G401 (cell line): ENCODE data around the gene NEUROD6. TPM values are rescaled to one million over a fixed set of nuclear protein-coding genes. Genes with fewer than 3 reads are reported as not detected.

Source experiments
- DNase-seq: peaks from one replicate; pipeline ENCODE4 v3.0.0-alpha.2; 2015; ENCODE audit warnings: low spot score
- in situ Hi-C: cut with HindIII; loops from 2 replicates; pipeline ENCODE4 v1.10.0; 2016; ENCODE audit warnings: low sequenced_read_pairs, mixed read lengths
- total RNA-seq: library from RNA; depleted of rRNA; stranded (reverse); fragments of >200 nt; shearing (Covaris generic); gene quantifications from 2 replicates; pipeline ENCODE4 v1.2.3, GENCODE V29; 2014; rRNA removed

Gene NEUROD6
- total RNA-seq = not detected in 2 replicates

DNA sequence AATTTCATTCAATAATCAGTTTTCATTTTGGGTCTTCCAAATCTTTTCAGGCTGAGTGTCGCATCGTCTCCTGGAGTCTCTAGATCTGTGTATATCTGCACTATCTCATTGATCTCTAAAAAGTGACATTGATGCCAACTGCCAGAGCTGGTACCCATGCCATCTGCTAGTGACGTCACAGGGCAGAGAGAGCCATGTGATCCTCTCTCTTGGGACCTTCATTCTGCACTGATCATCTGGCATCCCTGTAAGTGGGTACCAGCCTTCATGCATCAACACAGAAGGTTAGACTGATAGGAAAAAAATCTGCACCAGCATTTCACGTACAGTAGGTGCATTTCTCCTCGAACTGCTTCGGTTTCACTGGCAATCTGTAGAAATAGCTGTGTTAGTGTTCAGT is at the start of gene NEUROD6:
Gene NEUROD6 (minus strand): TSS at position 124 of the 400 bp plus-strand sequence. CDS start 1,458 bp downstream, outside the sequence.
- in situ Hi-C loops = no loop called here
- peak; percentile 53 for DNase-seq

DNA sequence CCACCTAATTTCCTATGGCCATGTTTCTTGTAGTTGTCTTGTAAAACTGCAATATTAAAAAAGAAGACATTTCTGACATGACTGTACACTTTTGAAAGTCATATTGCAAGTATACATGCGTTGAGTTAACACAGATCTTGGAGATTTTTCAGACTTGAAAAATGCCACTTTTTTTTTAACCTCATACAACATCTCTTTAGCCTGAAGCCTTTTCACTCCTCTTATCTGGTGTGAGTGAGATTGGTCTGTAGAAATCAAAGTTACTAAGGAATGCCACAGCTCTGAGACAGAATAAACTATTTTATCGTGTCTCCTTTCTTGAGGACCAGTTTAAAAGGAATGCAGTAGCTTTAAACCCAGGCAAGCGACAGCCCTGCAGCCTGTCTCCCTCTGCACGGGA is 43.9 kb upstream of the NEUROD6 start:
- no peak for DNase-seq
- in situ Hi-C loops = no loop called here

DNA sequence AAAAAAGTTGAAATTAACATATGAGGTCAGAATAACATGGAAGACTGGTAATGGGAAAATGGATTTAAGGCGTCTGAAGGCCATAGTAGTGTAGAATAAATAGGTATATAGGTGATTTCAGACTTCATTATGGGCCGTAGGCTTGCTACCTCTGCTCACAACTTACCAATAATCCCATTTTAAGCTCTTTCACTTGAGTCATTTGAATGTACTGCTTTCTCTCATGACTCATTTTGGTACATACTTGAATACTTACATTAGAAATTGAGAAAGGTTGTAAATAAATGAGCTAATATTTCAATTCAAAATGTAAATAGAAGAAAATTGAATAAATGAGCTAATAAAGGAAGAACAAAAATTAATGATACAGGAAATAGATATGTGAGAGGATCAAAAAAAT is 42.2 kb upstream of the NEUROD6 start:
- in situ Hi-C loops = no loop called here
- no peak for DNase-seq

DNA sequence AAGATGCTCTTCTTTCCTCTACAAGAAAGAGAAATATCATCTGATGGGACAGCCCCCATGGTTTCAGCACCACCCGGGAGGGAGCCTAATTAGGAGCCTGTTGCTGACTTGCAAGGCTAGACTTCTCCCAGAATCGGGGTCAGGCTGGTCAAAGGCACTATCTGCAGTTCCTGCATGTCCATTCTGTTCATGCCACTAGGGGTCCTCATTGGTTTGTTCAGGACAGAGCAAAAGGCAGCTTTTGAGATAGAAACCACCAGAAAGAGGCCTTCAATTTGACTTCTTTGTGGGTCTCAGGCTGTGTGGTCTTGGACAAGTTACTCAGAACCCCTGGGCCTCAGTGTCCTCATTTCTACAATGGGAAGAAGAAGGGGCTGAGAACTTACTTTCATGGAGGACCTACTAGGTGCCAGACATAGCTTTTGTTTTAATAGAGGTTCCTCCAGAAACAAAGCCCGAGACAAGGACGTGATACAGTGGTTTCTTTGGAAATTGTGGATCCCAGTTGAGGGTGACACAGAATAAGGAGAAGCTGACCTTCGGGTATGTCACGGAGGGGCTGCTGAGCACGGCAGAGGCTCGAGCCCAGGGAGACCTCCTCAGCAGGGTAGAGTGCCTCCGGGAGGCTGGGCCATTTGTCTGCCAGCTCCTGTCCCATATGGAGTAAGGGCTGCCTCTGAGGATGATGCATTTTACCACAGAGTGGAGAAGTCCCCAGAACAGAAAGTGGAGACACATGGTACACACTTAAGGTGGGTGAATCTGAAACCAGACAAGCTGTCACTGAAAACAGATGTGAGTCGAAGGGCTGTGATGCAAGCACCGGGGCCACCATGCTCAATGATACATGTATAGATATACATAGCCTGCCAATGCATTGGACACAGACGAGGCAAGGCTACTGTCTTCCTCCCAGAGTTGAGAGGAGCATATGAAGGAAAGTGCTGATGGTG is 33.1 kb upstream of the NEUROD6 start:
- in situ Hi-C loops = no loop called here
- DNase-seq = peak; percentile 27

DNA sequence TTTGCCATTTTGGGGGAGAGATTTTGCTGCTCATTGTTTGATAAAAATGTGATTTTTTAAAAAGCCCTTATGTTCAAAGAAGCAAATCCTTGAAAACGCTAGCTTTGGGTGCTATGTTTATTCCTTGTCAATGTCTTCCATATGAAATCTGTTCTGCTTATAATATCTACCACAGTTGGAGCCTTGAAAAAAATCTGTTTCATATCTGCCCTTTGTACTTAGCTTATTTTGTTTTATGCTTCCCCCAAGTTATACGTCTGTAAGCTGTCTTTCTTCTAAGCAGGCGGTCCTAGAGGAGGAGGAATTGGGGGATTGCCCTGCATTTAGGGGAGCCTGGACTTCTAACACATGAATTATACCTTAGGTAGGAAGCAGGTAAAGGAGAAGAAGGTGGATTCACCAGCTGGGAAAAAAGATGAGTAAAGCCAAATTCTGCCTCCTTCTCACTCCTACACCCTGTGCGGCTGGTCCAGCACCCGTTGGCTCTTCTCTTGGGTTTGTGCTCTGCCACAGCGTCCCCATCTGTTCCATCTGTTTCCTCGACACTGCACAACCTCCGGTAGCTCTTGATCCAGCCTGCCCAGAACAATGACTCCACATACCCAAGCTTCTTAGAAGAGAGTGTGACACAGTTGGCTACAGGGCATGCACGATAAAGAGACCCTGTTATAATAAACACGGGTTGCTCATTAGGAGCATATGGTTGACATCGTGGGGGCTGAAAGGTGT is 31.9 kb upstream of the NEUROD6 start:
- in situ Hi-C loops = no loop called here
- DNase-seq = peak; percentile 37

DNA sequence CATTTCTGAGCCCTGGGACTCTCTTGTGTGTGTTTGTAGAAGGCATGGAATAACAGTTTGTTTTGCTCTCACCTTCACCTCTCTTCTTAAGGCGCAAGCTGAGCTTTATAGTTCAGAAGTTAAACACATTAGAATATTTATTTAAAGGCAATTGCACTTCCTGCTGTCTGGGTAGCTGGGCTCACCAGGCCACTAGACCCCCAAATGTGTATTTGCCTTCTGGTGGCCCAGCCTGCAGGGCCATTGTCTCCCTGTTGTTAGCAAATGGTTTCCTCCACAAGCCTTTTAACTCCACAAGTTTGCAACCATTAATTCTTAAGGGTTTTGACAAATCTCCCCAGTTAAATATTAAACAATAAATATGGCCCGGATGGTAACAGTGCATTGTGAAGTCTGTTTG is 31.1 kb upstream of the NEUROD6 start:
- DNase-seq = no peak
- in situ Hi-C loops = no loop called here

DNA sequence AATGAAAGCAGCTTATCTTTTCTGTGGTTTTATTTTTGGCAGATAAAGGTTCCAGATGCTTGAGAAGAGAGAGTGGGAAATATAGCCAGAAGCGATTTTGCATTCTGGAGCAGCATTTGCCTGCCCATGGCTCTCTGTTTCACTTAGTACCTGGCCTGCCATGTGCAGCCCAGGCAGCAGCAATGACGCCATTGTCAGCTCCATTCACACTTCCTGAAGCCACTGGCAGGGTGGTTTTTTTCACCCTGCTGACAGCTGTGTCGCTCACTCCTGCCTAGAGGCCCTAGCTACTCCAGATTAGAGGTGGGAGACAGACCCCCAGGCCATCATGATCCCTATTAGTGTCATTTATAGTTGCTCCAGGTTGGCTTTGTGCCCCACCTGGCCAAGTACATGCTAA is 30.1 kb upstream of the NEUROD6 start:
- in situ Hi-C loops = no loop called here
- no peak for DNase-seq

GRCh38 chr7:31368620-31369019 is 28.1 kb upstream of the NEUROD6 start:
- DNase-seq = no peak
- in situ Hi-C loops = no loop called here

DNA sequence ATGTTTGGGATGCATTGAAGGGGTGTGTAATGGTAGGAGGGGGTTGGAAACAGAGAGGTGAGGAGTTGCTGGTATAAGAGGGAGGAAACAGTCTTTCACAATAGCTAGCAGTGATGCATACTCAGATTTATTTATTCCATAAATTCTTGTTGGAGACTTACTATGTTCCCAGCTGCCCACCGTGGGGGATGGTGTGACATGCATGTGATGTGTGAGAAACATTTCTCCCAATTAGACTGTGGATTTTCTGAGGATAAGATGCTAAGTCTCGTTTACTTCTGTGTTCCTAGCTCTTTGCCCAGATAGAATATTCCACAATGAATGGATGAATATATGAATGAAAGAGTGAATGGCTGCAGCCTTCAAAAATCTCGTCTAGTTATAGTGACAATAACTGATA is 23.0 kb upstream of the NEUROD6 start:
- no peak for DNase-seq
- in situ Hi-C loops = no loop called here

DNA sequence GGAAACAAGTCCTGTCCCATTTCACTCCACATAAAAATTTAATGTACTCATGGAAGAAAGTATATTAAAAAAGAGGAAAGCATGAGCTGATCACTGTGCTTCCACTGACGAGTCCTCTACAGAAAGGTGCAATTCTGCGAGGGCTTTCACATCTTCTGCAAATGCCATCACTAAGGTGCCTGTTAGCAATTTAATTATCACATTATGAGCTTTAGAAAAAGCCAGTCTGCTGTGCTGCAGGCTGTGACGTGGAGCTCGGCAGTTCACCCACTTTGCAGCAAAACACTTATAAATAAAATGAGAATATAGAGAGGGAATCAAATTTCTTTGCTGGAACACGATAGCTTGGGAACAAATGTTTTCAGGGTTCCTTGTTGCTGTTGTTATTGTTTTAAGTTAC is 22.5 kb upstream of the NEUROD6 start:
- no peak for DNase-seq
- in situ Hi-C loops = no loop called here

DNA sequence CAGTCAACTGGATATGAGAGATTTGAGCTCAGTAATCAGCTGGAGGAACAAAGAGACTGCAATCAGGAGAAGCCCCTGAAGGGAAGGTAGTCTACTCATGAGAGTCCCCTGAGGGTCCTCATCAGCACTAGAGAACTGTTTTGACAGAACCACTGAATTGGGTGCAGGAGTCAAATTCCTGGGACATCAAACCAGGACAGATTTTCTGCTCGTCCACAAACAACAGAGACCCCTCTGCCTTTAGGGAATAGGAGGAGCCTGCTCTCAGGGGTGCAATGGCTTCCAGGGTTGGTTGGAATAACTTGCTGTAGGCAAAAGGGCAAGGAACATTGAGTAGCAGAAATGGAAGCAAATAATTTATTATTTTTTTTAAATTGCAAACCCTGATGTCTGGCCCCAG is 21.9 kb upstream of the NEUROD6 start:
- in situ Hi-C loops = no loop called here

DNA sequence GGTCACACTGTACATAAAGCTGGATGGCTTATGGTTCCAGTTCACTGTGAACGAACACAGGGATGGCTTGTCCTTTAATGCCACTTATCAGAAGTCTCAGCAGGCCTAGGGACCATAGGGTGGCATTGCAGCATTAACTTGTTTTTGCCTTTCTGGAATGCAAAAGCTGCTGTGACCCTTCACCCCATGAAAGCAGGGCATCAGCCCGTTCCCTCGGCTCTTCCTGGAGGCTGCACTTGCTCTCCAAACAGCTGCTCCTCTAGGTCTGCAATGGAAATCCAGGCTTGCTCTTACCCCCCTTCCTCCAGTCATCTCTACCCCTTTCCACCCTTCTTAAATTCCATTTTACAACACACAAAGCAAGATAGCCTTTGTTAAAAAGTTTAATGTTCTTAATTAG is 17.9 kb upstream of the NEUROD6 start:
- no peak for DNase-seq

More for the DNA sequence above, 21.9 kb upstream of the NEUROD6 start:
- DNase-seq = no peak

GRCh38 chr7:31345421-31345820 is 4.9 kb upstream of the NEUROD6 start:
- in situ Hi-C loops = no loop called here
- DNase-seq = no peak

More for the DNA sequence above, 17.9 kb upstream of the NEUROD6 start:
- in situ Hi-C loops = no loop called here

DNA sequence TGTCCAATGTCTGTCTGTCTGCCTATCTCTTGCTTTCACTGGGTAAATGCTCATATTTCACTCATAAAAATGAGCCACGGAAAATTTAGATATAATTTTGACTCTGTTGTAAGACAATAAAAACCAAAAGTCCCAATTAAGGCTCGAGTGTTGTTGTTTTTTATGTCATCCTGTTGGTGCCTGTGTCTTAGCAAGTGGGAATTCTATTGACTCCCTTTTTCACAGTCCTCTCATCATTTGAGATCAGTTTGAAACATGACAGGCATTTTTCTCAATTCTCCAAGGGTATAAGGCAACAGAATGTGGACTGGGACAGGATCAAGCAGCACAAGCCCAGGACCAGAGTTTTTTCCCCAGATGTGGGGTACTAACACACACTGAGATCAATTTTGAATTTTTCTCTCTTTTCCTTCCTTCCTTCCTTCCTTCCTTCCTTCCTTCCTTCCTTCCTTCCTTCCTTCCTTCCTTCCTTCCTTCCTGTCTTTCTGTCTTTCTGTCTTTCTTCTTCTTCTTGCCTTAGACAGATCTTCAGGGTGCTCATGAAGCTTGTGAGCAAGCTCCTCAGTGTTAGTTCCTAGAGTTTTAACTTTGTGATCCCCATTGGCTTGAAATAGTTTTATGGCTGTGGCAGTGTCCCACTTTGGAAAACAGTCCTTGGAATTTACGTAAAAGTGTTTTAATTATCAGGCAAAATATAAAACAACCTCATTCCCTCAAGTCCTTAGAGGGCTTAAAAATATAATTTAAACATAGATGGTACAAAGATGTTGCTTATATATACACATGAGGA is 3.2 kb upstream of the NEUROD6 start:
- DNase-seq = no peak
- in situ Hi-C loops = no loop called here

- no peak for DNase-seq
- in situ Hi-C loops = no loop called here
Measured at GRCh38 chr7:31341141-31341540, 615 bp upstream of the NEUROD6 start.

GRCh38 chr7:31340051-31340450 is 475 bp downstream of the NEUROD6 start:
- in situ Hi-C loops = no loop called here
- peak; percentile 33 for DNase-seq

GRCh38 chr7:31338706-31339105 is 1.8 kb downstream of the NEUROD6 start:
- no peak for DNase-seq
- in situ Hi-C loops = no loop called here

- in situ Hi-C loops = no loop called here
- no peak for DNase-seq
Measured at GRCh38 chr7:31337002-31337565, 3.4 kb downstream of the NEUROD6 start.
